GM19328 (cell line): ENCODE data around the gene ROBO1.
A peak's percentile ranks its signal among the peaks of the same experiment; 100 is the strongest.

Experiments
- ATAC-seq: cut with Tn5 transposase; IDR thresholded peaks from one replicate; pipeline ENCODE4 v1.9.1; 2021; ENCODE audit warnings: mild to moderate bottlenecking, moderate library complexity; ENCODE audit not compliant: unreplicated experiment

The ROBO1 gene

DNA sequence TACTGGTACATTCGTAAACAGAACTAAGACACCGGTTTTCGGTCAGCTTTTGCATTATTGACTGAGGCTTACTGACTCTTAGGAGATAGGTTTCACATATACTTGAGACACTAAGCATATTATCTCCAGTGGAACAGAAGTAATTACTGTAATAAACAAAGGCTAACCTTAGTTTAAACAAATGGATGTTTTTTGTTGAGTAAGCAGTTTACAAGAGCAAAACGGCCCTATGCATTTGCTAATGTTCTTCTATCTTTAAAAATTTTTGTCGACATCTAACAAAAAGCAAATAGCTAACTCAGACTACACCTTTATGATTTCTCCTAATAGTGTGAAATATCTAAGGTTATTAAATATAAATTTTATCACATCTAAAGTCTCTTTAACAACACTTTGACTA lies 664.5 kb downstream of the ROBO1 start:
- no peak for ATAC-seq

DNA sequence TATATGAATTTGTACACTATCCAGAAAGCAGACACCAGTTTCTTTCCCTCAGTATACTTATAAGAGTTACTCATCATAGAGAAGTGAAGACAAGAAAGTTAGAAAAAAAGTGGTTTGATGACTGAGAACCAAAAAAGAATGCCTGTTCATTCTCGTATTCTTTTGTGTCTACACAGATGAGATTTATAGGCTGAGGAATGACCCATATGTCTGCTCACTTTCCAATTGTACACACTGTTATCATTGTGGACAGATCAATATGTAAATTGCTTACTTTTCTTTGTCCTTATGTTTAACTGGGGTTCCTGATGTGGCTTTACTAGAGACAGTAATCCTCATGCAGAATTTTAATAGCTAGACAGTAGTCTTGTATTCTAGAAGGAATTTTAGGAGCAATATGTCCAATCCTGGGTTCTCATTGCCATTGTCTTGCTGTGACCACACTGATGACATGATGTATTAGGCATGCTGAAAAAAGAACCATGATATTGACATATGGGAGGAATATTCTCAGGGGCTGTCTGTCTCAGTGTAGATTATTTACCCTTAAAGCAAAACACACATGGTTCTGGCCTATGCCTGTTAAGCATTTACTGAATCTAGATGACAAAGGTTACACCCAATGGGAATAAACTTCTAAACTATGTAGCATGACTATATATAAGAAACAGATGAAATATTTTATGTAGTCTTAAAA lies 669.7 kb downstream of the ROBO1 start:
- ATAC-seq = no peak

DNA sequence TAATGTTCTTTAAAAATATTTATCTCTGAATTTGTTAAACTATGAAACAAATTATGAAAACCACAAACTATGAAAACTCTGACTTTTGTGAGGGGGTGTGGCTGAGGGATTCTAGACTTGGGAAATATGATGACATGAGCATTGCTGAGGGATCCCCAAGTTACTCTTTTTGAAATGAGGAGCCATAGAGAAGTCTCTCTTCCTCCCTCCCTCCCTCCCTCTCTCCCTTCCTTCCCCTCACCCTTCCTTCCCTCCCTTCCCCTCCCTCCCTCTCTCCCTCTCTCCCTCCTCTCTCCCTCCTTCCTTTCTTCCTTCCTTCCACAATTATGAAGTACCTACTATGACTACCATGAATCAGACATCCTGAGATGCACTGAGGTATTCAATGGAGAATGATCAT lies 673.1 kb downstream of the ROBO1 start:
- no peak for ATAC-seq

DNA sequence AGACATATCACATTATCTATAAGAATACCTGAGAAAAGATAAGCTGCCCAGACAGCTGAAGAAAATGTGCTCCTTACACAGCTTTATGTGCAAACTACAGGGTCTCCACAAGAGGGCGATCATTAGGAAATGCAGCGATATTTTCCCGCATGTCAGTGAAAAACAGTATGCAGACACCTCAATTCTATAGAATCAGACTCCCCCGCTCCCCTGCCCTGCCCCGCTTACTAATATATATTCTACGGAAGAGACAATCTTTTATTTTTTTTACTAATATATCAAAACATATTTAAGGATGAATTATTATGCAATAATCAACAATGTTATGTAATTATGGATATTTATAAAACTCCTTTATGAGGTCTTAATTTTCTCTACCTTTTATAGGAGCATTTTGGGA lies 681.3 kb downstream of the ROBO1 start:
- peak; percentile 78 for ATAC-seq

DNA sequence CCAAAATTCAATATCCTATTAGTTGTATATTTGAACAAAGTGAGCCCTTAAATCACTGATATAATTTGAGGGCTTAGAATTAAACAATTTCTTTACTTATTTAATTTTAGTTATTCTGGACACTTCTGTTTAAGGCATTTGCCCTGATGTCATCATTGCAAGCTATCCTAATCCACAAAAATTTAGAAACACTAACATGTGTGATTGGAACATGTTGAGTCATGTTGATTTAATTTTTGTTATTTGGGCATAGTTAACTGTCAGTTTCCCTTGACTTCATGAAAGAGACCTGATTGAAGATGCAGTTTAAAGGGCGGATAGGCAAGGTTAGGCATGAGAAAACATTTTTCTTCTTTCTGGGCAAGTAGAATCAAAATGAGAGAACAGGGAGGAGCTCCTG lies 682.6 kb downstream of the ROBO1 start:
- ATAC-seq = no peak

DNA sequence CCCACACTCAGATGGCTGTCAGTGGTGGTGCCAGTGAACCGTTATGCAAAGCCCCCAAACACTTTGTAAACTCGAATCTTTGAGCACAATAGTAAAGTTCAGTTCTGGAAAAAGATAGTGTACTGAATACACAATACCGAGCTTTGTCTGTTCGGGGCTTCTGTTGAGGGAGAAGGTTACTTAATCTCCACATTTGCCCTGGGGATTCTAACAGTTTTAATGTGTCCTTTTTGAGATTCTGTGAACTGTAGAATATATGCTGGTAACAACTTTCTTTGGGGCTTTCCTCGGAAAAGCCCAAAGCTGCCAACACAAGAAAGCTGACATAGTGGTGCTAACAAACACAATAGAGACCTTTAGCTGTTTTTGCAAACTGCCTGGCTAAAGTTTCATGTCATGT lies 686.5 kb downstream of the ROBO1 start:
- no peak for ATAC-seq

DNA sequence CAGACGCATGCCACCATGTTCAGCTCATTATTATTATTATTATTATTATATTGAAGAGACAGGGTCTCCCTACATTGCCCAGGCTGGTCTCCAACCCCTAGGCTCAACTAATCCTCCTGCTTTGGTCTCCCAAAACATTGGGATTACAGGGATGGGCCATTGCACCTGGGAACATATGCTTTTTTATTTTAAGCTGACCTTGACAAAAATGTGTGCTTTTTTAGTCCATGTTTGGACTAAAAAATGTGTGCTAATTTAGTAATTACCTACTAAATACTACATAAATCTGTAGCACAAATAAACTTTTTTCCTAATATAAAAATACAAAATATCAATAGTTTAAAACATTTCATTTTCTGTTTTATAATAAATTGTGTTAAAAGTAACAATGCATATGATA lies 693.2 kb downstream of the ROBO1 start:
- no peak for ATAC-seq

DNA sequence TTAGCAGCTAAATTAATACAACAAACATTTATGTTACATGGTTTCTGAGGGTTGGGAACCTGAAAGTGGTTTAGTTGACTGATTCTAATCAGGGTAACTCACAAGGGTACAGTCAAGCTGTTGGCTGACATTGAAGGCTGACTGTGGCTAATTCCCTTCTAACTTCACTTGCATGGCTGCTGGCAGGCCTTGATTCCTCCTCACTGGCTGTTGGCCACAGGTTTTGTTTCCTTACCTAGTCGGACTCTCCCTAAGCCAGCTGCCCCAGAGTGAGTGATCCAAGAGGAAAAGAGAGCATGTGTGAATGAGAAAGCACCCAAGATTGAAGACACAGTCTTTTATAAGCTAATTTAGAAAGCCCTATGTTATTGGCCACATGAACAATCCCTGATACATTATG lies 700.1 kb downstream of the ROBO1 start:
- ATAC-seq = no peak

DNA sequence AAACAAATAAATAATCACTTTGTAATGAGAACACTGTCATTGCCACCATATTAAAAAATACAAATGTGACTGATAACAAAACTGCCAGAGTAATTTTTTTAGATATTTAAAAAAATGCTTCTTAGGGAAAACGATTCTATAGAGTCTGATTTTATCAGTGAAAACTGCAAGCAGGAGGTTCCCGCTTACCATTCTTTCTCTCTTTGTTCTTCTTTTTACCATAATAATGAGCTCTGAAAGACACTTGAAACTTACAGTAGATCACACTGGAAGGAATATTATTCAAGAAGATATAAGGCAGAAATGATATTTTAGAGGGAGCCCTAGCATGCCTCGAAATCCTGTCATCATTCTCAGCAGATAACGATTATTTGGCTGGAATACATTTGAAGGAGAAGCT lies 701.3 kb downstream of the ROBO1 start:
- ATAC-seq = no peak

DNA sequence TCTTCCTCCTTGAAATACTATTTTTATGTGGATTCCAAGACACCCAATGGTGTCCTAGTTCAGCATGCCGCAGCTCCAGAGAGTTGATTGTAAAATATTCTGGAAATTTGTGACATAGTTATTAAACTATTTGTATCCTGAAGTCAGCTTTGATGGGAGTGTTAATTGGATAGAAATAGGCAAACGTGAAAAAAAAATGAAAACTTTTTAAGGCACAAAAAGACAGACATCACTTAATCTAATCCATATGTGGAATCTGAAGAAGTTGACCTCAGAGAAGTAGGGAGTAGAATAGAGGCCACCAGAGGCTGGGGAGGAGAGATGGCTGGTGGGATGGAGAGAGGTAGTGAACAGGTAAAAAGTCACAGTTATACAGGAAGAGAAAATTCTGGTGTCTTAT lies 704.2 kb downstream of the ROBO1 start:
- ATAC-seq = no peak

DNA sequence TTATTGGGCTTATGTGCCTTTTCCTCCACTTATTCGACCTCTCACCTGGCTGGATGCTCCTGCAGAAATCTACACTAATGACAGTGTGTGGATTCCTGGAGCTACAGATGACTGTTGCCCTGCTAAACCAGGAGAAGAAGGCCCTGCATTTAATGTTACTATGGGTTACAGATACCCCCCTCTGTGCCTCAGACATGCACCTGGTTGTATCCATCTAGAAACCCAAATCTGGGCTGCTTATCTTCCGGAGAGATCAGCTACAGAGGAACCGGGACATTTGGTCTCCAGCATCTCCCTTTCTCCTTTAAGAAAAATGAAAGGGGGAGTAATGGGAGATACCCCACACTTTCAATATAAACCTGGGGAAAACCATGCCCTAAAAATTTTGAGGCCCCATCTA lies 710.0 kb downstream of the ROBO1 start:
- no peak for ATAC-seq

DNA sequence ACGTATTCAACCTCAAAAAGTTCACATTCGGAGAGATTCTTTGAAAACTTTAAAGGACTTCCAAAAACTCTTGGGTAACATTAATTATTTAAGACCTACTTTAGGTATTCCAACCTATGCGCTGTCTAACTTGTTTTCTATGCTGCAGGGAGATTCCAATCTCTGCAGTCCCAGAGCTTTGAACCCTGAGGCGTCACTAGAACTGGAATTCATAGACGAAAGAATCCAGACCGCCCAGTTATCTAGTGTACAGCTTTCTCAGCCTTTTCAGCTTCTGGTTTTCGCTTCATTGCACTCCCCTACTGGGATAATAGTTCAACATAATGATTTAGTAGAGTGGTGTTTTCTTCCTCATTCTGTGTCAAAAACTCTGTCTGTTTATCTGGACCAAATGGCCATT lies 711.3 kb downstream of the ROBO1 start:
- no peak for ATAC-seq

DNA sequence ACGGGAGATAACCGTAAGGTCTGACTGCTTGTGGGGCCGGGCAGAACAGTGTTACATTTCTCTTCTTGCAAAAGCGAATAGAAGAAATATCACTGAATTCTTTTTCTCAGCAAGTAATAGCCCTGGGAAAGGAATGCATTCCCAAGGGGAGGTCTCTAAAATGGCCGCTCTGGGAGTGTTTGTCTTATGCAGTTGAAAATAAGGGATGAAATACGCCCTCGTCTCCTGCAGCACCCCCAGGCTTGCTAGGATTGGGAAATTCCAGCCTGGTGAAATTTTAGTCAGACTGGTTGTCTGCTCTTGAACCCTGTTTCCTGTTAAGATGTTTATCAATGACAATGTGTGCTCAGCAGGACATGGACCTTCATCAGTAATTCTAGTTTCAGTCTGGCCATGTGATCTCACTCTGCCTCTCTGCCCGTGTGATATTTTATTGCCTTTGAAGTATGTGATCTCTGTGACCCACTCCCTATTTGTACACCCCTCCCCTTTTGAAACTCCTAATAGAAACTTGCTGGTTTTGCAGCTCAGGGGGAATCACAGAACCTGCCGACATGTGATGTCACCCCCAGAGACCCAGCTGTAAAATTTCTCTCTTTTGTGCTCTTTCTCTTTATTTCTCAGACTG lies 715.6 kb downstream of the ROBO1 start:
- no peak for ATAC-seq

DNA sequence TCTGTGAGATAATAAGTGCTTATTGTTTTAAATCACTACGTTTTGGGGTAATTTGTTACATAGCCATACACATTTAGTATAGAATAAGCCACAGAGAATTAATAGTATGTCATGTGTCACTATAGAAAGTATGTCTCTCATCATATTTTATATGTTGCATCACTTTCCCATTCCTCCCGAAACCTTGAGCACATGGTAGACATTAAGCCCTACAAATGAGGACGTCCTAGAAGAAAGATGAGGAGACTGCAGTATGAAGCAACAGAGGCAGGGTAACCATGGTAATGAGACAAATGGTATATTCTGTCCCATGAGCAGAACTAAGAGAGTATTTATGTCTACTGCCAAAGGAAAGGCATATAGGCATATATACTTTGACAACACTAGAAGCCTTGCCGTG lies 720.2 kb downstream of the ROBO1 start:
- no peak for ATAC-seq

DNA sequence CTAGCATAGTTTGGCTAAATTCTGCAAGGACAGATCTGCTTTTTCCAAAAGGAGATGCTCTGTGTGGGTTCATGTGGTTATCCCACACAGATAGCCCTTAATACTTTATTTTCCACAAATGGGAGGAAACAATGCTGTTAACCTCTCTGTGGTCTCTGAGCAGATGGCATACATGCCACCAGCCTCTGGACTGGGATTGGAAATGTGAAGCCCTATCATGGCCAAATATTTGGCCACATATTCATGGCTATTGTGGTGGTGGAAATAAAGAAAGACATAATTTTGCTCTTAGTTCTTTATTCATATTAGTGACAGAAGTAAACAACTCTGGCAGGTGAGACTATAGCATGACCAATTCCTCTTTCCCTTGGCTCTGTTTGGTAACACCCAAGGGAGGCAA lies 726.2 kb downstream of the ROBO1 start:
- no peak for ATAC-seq

DNA sequence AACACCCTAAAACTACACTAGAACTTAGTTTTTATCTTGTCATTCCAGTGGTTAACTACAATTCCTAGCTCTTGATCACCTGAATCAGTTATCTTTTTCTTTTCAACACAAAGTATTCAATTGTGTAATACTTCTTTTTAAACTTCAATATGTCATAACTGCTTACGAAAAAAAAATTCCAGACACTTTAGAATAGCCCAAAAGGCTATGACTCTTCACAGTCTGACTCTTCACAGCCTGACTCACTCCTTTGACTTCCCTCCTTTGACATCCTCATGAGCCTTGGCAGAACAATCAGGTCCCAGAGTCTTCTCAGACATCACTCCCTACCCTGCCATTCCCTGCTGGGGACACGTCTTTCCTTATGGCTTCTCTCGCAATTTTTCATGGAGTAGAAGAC lies 727.1 kb downstream of the ROBO1 start:
- ATAC-seq = no peak

DNA sequence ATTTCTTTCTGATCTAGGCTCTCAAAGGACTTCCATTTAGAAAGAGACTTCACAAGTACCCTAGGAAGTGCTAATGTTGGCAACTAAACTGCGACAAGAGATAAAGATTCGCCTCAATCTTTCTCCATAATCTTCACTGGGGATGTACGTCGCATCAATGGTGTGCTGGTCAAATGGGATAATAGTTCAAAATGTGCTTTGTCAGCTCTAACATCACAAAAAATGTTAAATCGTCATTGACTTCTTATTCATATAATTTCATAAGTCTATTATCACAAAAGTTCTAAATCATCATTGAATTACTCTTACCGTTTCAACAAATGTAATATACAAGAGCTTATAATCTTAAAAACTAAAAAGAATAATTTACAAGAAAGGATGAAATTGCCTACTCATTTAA lies 727.7 kb downstream of the ROBO1 start:
- ATAC-seq = no peak

DNA sequence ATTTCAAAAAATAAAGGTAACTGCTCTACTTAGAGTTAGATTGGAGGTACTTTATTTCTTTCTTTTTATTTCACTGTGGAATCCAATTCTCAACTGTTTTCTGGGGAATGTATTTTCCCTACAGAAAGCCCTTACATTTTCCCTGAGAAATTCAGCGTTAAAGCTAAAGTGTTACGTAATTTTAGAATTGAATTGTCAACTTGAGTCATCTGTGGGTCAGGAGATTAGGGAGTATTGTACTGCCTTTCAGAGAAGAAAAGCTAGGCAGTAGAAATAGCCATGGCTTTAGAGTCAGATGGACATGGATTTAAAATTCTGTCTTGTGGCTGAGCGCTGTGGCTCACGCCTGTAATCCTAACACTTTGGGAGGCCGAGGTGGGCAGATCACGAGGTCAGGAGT lies 728.6 kb downstream of the ROBO1 start:
- ATAC-seq = no peak

DNA sequence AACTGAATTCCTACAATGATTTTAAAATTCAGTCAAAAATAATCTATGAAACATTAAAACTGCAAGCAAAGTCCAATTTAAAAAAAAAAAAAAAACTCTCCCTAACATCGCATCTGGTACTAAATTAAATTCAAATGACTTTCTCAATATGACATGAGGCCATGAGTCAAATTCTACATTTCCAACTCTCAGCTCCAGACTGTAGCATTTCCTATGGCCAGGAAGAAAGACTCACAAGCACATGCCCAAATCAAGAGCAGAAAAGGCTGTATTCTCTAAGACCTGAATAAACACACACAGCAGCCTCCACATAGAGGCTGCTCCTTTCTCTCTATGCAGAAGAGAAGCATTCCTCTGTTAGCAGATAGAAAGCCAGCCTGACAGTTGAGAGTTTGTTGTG lies 729.2 kb downstream of the ROBO1 start:
- no peak for ATAC-seq

DNA sequence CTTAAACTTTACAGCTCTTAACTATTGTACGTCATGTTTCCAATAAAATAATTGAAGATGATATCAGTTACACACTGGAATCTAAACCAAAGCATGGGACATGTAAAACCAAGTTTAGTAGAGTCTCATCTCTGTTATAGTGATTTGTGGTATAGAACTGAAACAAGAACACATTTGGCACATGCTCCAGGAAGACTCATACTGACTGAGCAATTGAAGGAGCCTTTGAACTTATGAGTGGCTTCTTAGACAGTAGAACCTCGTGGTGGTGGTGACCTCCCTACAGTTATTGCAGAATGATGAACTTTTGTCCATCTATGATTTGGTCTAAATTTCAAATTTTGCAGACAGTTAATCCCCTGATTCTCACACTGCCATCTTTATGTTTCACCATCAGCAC lies 729.7 kb downstream of the ROBO1 start:
- ATAC-seq = no peak

DNA sequence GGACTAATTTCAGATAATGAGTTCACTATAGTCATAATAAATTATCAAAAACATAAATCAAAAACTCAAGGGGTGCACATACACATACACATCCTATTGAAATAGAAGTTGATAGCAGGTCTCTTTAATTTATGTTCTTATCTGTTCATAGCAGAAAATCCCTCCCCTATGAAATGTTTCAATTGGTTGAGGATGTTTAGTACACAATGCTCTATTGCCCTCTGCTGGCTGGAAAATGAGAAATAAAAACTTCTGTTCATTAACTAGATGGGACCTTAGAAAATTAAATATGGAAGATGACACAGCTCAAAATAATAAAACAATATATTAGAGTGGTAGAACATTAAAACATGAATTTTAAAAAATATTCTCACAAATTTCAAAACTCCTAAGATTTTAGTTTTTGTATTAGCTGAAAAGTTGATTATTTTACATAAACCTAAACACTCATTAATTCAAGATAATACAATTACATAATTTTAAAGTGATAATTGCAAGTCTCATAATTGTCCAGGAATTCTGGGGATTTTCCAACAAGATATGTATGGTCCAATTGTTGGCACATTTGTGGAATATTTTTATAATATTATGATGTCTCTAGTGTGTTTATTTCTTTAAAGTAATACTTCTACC lies 735.0 kb downstream of the ROBO1 start:
- ATAC-seq = no peak

DNA sequence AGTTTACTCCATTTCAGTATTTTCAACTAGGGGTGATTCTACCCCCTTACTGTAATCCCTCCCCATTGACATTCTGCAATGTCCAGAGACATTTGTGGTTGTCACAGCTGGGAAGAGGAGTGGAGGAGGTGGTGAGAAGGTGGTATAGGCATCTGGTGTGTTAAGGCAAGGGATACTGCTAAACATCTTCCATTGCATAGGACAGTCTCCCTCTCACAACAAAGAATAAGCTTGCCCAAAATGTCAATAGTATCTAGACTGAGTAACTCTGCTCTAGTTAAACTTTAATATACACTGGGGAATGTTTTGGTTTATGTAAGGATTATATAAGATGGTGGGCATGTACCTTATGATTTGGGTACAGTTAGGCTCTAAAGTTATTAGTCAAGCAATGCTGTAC lies 737.6 kb downstream of the ROBO1 start:
- no peak for ATAC-seq

DNA sequence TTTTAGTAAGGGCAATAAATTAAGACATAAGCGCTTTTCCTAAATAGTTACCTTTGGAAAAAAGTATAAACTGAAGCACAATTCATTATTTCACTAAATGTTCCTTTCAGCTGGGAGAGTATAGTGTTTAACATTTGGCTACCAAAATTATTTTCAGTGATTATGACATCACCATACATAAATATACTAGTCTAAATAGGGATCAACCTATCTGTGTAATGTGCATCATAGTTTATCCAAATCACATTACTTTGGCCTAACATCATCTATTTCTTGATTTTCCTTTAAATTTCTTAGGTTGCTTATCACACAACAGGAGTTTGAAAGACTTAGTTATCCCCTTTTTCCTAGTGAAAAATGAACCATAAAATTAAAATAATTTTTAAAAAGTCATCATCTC lies 738.9 kb downstream of the ROBO1 start:
- no peak for ATAC-seq
